Tibial artery (tissue), 4 donors: Measurements from ENCODE around the gene KIF14.
A peak's percentile ranks its signal among the peaks of the same experiment; 100 is the strongest.

Experiments
- DNase-seq, 2 donors: peaks; one replicate each; pipeline ENCODE4 v3.0.0-alpha.2; 2019
- H3K27ac ChIP-seq, 2 donors: fragments of 200-600 bp; sonication (generic) in 1 of 2; 1 replicate in 1 of 2; 2 replicates in 1 of 2; pipeline ENCODE4 v1.5.1; 2018 to 2019; ENCODE audit warnings: mild to moderate bottlenecking in 1 of 2
- H3K27me3 ChIP-seq, 2 donors: fragments of 200-600 bp; sonication (generic) in 1 of 2; one replicate each; pipeline versions ENCODE4 v1.5.1 to v1.6.0; 2016 to 2019
- H3K36me3 ChIP-seq, 3 donors: fragments of 200-600 bp; sonication (generic) in 2 of 3; one replicate each; pipeline ENCODE4 v1.5.1; 2016 to 2019; ENCODE audit warnings: mild to moderate bottlenecking in 2 of 3
- H3K4me1 ChIP-seq, 4 donors: fragments of 200-600 bp; sonication (generic) in 2 of 4; 1 replicate in 3 of 4; 2 replicates in 1 of 4; pipeline ENCODE4 v1.5.1; 2016 to 2019
- H3K4me3 ChIP-seq, 2 donors: fragments of 200-600 bp; sonication (generic) in 1 of 2; 1 replicate in 1 of 2; 2 replicates in 1 of 2; pipeline ENCODE4 v1.5.1; 2018 to 2019; ENCODE audit warnings: mild to moderate bottlenecking in 2 of 2
- H3K9me3 ChIP-seq, 3 donors: fragments of 200-600 bp; sonication (generic) in 1 of 3; one replicate each; pipeline ENCODE4 v1.5.1; 2016 to 2019
- CTCF ChIP-seq, 2 experiments: fragments of 200-600 bp in 1 of 2; fragments of 450-650 bp in 1 of 2; IDR thresholded peaks; one replicate each; pipeline ENCODE4 v1.5.1; 2017 to 2019; ENCODE audit warnings: antibody characterized with exemption in 2 of 2, mild to moderate bottlenecking in 1 of 2, moderate library complexity in 1 of 2
- intact Hi-C: fragments of 100-400 bp; cut with DNase I; formaldehyde crosslinking; loops from one replicate; pipeline ENCODE4 v1.15.0; 2023; ENCODE audit warnings: low total_unique reads

The KIF14 gene

GRCh38 chr1:200620273-200621131 is at the start of gene KIF14:
TSS of gene KIF14 (minus strand) at chr1:200620751. CDS start at chr1:200618723, 2,028 bp downstream.
- peak within 1 kb of the TSS; percentile 50 to 64 for H3K4me3 ChIP-seq
- H3K27ac ChIP-seq: peak within 1 kb of the TSS; percentile 33 to 41
- no peak for TF ChIP-seq CTCF (IDR thresholded peaks at IDR 0.05)
- no peaks in the 10 kb centered on the region for H3K9me3 ChIP-seq
- peak; percentile 93 to 94 for DNase-seq
- intact Hi-C loops: loop anchor here (2.0 kb wide), 1 partner anchor 50 kb away; no protein-coding TSS in a partner anchor
- H3K27me3 ChIP-seq: no peaks in the 10 kb centered on the region
- H3K36me3 ChIP-seq: no peaks in the 10 kb centered on the region
- H3K4me1 ChIP-seq: peaks cover 0 to 17% (median 2%) of the 10 kb centered on the region in 4 donors

GRCh38 chr1:200669314-200670241 is 49.0 kb upstream of the KIF14 start, which contains the start of gene DDX59:
TSS of gene DDX59 (minus strand) at chr1:200669907. CDS start at chr1:200666740, 3,167 bp downstream.
- no peaks in the 10 kb centered on the region for H3K27me3 ChIP-seq
- peak; percentile 96 to 98 for DNase-seq
- peaks cover 0 to 5% (median 3%) of the 10 kb centered on the region in 3 donors for H3K36me3 ChIP-seq
- H3K4me3 ChIP-seq: peak within 1 kb of the TSS; percentile 70 to 94
- peaks cover 0 to 45% (median 26%) of the 10 kb centered on the region in 4 donors for H3K4me1 ChIP-seq
- H3K9me3 ChIP-seq: no peaks in the 10 kb centered on the region
- intact Hi-C loops: loop anchor here (2.0 to 5.0 kb wide), 2 partner anchors 49 to 133 kb away; partner anchors contain the start of gene KIF14
- peak in 1 of 2 experiments; percentile 11 for TF ChIP-seq CTCF (IDR thresholded peaks at IDR 0.05)
- peak within 1 kb of the TSS; percentile 94 to 100 for H3K27ac ChIP-seq

GRCh38 chr1:200668514-200669313 is 48.2 kb upstream of the KIF14 start:
- TF ChIP-seq CTCF (IDR thresholded peaks at IDR 0.05): no peak
- Histone ChIP-seq H3K4me3 (peak overlapping the region; percentile 70 to 94), H3K9me3 (no peaks in the 10 kb centered on the region), H3K4me1 (peaks cover 0 to 51% (median 26%) of the 10 kb centered on the region in 4 donors), H3K27ac (peak overlapping the region; percentile 94 to 100), H3K36me3 (peaks cover 0 to 11% (median 9%) of the 10 kb centered on the region in 3 donors), H3K27me3 (no peaks in the 10 kb centered on the region)
- no peak for DNase-seq
- intact Hi-C loops: loop anchor here (5.0 kb wide), 1 partner anchor 134 kb away; no protein-coding TSS in a partner anchor

- no peak for TF ChIP-seq CTCF (IDR thresholded peaks at IDR 0.05)
- H3K27ac ChIP-seq: peak overlapping the region; percentile 41 to 65
- H3K27me3 ChIP-seq: no peaks in the 10 kb centered on the region
- peaks cover 0 to 55% (median 26%) of the 10 kb centered on the region in 4 donors for H3K4me1 ChIP-seq
- intact Hi-C loops: loop anchor here (2.0 to 5.0 kb wide), 2 partner anchors 72 to 136 kb away; partner anchors contain the start of gene CAMSAP2
- DNase-seq: no peak
- no peaks in the 10 kb centered on the region for H3K9me3 ChIP-seq
- H3K4me3 ChIP-seq: no peak overlapping the region
- H3K36me3 ChIP-seq: peaks cover 17 to 35% (median 29%) of the 10 kb centered on the region in 3 donors
Measured at GRCh38 chr1:200666309-200666708, 45.8 kb upstream of the KIF14 start.
